VCaP (cell line): Measurements from ENCODE around the gene MUTYH.

Source experiments
- H3K27ac ChIP-seq: fragments of 450-650 bp; 2 replicates; pipeline ENCODE4 v1.5.1; 2017
- CTCF ChIP-seq: fragments of 450-650 bp; conservative IDR thresholded peaks from 2 replicates; pipeline ENCODE4 v1.5.1; 2017; ENCODE audit warnings: mild to moderate bottlenecking, moderate library complexity

Gene MUTYH

GRCh38 chr1:45335855-45336324 is 4.3 kb downstream of the MUTYH start:
- no peak for TF ChIP-seq CTCF
- H3K27ac ChIP-seq, result no peak overlapping the region

DNA sequence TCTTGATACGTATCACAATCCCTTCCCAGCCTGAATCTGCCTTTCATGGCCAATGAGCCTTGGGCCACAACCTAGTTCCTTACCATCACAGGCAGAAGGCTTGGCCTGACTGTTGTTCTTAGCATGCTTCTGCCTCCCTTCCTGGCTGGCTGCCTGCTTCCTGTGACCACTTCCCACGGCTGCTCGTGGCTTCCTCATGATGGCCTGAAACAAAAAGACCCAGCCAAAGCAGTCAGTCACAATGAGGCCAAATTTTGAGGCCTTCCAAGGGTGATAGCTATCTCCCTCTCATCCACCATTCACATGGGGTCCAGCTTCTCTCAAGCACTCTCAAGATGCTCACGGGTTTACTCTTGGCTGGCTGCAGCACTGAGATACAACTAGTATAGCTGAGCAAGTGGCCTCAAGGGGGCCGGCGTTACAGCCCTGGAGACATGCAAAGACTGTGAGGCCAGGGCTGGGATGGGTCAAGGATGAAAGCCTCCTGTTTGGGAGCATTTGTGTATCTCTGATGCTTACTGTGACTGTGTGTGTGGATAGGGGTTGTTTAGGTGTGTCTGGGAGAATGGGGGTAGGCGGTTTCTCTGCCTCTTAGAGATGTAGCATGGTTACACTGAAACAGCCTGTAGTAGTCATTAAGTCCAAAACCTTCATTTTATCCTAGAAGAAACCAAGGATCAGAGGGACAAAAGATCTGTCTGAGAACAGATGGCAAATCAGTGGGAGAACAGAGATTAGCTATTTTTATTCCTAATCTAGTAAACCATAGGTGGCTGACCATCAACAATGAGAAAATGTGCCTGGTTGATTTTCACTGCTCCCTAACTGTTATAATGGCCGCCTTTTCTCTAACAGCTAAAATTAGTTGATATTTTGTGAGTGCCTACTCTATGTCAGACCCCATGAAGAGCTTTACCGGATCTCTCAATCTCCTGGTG is 5.7 kb downstream of the MUTYH start:
- H3K27ac ChIP-seq, result no peak overlapping the region
- no peak for TF ChIP-seq CTCF

- no peak for TF ChIP-seq CTCF
- no peak overlapping the region for H3K27ac ChIP-seq
Observed at GRCh38 chr1:45332346-45332720, 7.9 kb downstream of the MUTYH start.

DNA sequence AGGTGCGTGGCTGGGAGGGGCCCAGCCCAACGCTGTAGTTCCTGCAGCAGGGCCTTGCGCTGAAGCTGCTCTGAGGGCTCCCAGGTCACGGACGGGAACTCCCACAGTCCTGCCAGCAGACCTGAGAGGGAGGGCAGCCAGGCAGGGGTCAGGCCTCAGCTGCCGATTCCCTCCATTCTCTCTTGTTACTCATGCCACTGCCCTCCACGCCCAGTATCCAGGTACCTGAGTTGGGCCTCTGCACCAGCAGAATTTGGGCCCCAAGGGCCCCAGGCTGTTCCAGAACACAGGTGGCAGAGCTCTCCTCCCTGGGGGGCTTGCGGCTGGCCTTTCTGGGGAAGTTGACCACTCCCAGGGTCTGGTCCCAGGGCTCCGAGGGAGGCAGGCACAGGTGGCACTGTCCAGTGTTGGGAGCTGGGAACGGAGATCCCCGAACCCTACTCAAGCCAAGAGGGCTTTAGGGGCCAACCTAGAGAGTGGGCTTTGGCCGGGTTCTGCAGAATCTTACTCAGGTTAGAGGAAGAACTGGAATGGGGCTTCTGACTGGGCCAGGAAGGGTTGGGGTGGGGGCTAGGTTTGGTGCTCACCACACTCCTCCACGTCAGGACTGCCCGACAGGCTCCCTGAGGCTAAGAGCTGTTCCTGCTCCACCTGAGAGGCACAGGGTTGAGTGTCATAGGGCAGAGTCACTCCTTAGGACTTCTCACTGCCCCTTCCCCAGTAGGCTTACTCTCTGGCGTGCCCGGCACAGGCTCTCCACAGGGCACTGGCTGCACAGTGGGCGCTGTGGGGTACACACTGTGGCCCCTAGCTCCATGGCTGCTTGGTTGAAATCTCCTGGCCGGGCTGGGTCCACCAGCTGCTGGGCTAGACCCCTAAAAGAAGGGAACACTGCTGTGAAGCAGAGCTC is 8.5 kb downstream of the MUTYH start:
- no peak for TF ChIP-seq CTCF
- no peak overlapping the region for H3K27ac ChIP-seq

DNA sequence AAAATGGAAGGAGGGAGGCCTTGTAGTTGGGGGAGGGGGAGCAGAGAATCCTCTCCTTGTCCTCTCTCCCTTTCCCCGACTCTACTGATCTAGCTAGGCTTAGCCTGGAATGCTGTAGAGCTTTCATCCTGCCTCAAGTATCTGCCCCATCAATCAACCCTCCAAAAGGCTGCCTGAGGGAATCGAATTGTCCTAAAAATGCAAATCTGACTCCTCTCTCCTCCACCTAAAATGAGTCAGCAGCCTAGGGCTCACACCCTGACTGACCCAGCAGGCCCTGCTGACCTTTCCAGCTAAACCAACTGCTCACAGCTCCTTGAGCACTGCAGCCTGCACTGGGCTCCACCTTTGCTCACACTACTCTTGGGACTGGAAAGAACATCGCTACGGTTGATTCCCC is 10.8 kb downstream of the MUTYH start:
- H3K27ac ChIP-seq, result no peak overlapping the region
- TF ChIP-seq CTCF, result no peak

DNA sequence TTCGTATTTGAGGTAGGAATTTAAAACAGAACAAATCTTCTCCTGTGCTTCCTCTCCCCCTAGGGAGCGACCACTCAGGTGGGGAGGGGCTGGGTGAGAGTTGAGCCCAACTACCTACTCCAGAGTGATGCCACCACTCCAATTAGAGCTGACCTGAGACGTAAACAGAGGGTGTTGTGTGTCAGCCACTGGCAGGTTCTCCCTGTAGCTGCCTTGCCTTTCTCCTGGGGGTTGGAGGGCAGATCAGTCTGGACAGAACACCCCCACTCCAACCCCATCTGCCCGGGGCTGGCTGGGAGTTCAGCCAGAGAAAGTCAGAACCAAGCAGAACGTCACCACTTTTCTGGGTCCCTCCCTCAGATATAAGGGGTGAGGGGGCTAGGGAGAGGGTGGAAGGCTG is 11.6 kb downstream of the MUTYH start:
- H3K27ac ChIP-seq, result no peak overlapping the region
- TF ChIP-seq CTCF, result no peak
